GM18858 (cell line): ENCODE measurements around the gene UAP1L1.
A peak's percentile ranks its signal among the peaks of the same experiment; 100 is the strongest.

Source experiments
- ATAC-seq: cut with Tn5 transposase; IDR thresholded peaks from one replicate; pipeline ENCODE4 v1.9.1; 2021; ENCODE audit not compliant: unreplicated experiment

UAP1L1 gene

DNA sequence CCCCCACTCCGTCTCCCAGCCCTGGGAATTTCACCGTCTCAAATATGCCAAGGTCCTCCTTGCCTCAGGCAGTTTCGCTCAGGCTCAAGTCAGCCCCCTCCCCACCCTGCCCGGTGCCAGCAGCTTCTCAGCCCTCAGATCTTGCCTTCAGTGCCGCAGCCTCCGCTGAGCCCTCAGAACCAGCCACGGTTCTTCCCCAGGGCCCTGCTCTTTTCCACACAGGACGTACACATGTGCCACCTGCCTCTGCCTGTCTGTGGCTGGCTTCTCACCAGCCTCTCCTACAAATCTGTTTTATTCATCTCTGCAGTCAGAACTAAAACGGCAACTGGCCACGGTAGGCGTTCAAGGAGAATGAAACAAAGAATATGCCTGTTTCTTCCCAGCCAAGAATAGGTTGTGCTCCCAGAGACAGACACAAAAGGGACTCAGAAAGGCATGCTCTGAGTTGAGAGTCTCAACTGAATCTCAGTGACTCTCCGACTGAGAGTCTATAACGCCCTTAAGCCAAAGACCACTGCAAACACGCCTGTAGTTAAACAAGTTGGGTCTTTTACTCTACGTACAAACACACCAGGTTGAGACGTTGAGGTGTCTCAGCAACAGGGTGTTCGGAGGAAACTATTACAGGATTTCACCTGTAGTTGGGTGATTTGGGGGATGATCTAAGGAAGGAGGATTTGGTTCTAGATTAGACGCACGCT lies 51.0 kb downstream of the UAP1L1 start:
- ATAC-seq: no peak

DNA sequence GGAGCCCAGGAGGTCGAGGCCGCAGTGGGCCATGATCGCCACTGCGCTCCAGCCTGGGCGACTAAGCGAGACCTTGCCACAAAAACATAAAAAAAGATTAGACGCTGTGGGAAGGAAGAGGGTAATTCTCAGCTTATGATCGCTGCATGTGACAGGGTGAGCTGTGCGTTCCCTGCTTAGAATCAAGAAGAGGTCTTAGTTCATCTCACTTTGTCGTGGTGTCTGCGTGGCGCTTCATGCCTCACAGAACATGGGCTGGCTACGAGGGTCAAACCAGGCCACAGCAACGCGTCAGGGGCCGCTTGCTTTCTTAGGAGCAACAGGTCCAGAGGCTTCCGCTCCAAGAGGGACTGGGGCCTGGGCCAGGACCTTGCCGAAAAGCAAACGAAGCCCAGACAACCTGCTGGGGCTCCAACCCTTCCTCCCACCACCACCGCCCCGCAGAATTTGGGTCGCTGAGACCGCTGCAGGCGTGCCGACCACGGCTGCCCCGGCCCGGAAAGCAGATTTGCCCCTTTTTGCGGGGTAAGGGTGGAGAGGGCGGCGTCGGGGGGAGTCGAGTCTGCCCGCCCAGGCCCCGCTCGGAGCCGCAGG lies 51.6 kb downstream of the UAP1L1 start:
- no peak for ATAC-seq

DNA sequence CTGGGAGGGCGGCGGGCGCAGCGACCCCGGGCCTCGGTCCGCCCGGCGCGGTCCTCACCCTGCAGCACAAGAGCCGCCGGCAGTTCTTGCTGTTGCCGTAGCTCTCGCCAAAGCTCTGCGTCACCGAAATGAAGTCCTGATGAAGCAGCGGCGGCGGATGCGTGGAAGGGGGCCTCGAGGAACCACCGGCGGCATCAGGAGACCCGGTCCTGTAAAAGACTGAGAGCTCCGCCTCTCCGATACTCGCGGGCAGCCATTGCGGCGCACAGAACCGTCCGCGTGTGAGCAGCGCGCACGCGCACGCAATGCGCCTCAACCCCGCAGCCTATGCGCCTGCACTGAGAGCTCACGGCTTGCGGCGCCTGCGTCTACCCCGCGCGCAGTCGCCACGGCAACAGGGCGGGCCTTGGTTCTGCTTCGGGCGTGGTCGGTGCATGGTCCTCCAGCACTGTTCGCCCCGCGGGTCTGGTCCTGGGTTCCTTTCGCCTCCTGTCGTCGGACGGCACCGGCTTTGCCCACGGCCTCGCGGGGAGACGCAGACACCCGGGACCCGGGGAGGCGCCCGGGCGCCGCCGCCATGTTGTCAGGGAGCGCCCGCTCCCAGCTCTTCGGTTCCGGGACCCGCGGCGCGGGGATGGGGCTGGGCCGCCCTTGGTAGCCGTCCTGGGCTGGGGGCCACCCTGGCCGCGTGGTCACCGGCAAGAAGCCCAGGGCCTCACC lies 52.3 kb downstream of the UAP1L1 start:
- ATAC-seq: peak; percentile 51

DNA sequence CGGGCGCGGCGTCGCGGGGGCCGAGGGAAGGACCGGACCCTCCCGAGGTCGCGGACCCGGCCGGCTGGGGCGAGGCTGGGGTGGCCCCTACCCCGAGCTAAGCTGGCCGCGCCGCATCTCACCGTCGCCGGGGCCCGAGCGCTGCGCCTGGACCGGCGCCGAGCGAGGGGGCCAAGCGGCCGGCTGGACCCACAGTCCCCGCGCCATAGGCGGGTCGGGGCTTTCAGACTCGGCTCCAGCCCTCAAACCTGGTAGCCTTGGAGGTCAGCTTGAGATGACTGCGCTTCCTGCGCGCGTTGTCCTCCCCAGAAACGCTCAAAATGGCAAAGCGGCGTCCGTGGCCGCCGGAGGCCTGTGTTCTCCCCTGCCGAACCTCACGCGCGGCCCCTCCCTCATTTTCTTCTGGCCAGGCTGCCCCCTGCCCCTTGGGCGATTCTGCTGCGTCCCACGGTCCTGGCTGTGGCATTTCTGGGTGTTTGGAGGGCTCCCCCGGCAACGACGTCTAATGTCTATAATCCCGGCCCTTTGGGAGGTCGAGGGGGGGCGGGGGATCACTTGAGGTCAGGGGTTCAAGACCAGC lies 52.9 kb downstream of the UAP1L1 start:
- ATAC-seq: peak; percentile 16
